ENCODE data around the gene TMEM145.

DNA sequence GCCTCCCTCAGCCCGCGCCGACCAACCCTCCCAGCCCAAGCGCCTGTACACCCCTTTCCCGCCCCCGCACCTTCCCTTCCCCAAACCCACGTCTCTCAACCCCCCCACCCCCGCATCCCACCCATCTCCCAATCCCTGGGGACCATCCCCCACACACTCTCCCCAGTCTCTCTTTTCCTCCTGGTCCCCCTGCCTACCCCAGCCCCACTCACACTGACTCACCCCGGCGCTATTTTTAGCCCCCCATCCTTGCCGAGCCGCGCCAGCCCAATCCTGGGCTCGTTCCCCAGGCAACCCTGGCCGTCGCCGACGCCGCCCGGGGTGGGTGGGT lies 32.3 kb upstream of the TMEM145 start:
- TF ChIP-seq POLR2AphosphoS5 (IDR thresholded peaks at IDR 0.05): no peak
- TF ChIP-seq, protein P1, sequence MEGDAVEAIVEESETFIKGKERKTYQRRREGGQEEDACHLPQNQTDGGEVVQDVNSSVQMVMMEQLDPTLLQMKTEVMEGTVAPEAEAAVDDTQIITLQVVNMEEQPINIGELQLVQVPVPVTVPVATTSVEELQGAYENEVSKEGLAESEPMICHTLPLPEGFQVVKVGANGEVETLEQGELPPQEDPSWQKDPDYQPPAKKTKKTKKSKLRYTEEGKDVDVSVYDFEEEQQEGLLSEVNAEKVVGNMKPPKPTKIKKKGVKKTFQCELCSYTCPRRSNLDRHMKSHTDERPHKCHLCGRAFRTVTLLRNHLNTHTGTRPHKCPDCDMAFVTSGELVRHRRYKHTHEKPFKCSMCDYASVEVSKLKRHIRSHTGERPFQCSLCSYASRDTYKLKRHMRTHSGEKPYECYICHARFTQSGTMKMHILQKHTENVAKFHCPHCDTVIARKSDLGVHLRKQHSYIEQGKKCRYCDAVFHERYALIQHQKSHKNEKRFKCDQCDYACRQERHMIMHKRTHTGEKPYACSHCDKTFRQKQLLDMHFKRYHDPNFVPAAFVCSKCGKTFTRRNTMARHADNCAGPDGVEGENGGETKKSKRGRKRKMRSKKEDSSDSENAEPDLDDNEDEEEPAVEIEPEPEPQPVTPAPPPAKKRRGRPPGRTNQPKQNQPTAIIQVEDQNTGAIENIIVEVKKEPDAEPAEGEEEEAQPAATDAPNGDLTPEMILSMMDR (IDR thresholded peaks at IDR 0.05): no peak

Measured in esophagus muscularis mucosa (tissue), 3 donors.